ENCODE data around the gene ZNF766.
A peak's percentile ranks its signal among the peaks of the same experiment; 100 is the strongest.
"Not testable (repeated sequence)": the region's sequence is repeated elsewhere in the genome, so short reads cannot be mapped to it uniquely, and the experiment has no call there.

ZNF766 gene

DNA sequence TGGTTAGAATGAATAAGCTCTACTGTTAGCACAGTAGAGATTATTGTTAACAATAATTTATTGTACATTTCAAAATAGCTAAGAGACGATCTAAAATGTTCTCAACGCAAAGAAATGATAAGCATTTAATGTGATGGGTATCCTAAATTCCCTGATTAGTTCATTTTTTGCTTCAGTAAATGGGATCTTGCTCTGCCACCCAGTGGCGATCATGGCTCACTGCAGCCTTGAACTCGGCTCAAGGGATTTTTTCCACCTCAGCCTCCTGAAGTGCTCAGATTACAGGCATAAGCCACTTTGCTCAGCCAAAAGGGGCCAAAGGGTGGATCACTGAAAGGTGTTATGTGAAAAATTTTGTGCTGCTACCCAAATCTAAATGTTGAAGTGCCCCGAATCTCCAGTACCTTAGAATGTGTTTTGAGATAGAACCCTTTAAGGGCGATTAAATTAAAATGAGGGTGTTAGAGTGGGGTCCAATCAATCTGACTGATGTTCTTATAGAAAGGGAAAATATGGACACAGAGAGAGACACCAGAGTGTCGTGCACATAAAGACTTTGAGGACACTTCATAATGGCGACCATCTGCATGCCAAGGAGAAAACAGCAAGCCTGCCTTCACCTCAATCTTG, 31.5 kb upstream of the ZNF766 start:
- intact Hi-C loops (cut with micrococcal nuclease), result loop anchor here (2.0 to 10.0 kb wide), 2 partner anchors 99 to 403 kb away; partner anchors contain the start of gene ZNF616
- H3K9me3 Mint-ChIP-seq, result no peaks in the 10 kb centered on the region
- H3K4me3 Mint-ChIP-seq, result no peak overlapping the region
- no peaks in the 10 kb centered on the region for H3K36me3 Mint-ChIP-seq (ENCODE audit: low read depth)
- H3K27me3 Mint-ChIP-seq, result peaks cover 1% of the 10 kb centered on the region
- peaks cover 13% of the 10 kb centered on the region for H3K4me1 Mint-ChIP-seq (ENCODE audit: low read depth)
- no peak overlapping the region for H3K27ac Mint-ChIP-seq

DNA sequence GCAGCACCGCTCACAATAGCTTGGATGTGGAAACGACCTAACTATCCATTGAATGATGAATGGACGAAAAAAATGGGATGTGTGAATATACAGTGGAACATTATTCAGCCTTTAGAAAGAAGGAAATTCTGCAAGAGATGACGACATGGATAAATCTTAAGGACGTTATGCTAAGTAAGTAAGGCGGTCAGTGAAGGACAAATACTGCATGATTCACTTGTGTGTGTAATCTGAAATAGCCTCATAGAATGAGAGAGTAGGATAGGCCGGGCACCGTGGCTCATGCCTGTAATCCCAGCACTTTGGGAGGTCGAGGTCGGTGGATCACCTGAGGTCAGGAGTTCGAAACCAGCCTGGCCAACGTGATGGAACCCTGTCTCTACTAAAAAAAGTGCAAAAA, 25.4 kb upstream of the ZNF766 start:
- no peaks in the 10 kb centered on the region for H3K36me3 Mint-ChIP-seq (ENCODE audit: low read depth)
- no peak overlapping the region for H3K27ac Mint-ChIP-seq
- no peaks in the 10 kb centered on the region for H3K9me3 Mint-ChIP-seq
- H3K4me1 Mint-ChIP-seq (ENCODE audit: low read depth), result no peaks in the 10 kb centered on the region
- peaks cover 1% of the 10 kb centered on the region for H3K27me3 Mint-ChIP-seq
- no peak overlapping the region for H3K4me3 Mint-ChIP-seq
- intact Hi-C loops (cut with micrococcal nuclease), result no loop called here

DNA sequence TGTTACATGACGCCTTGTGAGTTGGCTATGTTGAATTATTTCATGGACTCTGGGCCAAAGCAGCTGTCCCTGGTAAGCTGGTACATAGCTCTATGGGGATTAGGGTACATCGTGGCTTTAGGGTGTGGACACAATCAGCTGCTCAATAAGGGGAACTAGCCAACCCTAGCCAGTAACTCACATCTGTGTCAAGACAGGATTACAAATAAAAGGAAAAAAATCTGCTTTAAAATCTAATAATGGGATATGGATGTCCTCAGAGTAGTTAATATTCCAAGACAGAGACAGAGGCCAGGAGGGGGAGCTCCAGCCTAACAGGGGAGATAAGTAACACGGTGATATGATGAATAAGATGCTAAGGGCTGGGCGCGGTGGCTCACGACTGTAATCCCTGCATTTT, 21.1 kb upstream of the ZNF766 start:
- Mint-ChIP-seq H3K27ac (no peak overlapping the region), H3K36me3 (ENCODE audit: low read depth) (no peaks in the 10 kb centered on the region), H3K4me1 (ENCODE audit: low read depth) (no peaks in the 10 kb centered on the region), H3K27me3 (no peaks in the 10 kb centered on the region), H3K9me3 (peaks cover 9% of the 10 kb centered on the region), H3K4me3 (no peak overlapping the region)
- intact Hi-C loops (cut with micrococcal nuclease), result loop anchor here (1.0 kb wide), 1 partner anchor 500 kb away; no protein-coding TSS in a partner anchor

DNA sequence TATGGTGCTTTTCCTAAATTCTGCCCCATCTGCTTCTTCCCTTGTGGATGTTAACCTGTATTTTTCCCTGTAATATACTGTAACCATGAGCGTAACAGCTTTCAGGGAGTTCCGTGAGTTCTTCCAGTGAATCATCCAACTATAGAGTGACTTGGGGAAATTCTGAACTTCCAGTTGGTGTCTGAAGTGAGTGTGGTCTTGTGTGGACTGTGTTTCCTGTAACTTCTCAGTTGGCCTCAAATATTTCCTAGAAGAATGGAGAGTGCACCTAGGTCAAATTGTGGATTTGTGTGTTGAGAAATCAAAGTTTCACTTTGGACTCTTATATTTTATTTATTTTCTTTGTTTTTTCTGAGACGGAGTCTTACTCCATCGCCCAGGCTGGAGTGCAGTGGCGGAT, 11.0 kb upstream of the ZNF766 start:
- no peaks in the 10 kb centered on the region for H3K27me3 Mint-ChIP-seq
- H3K27ac Mint-ChIP-seq, result no peak overlapping the region
- H3K4me1 Mint-ChIP-seq (ENCODE audit: low read depth), result no peaks in the 10 kb centered on the region
- H3K9me3 Mint-ChIP-seq, result peaks cover 51% of the 10 kb centered on the region
- no peaks in the 10 kb centered on the region for H3K36me3 Mint-ChIP-seq (ENCODE audit: low read depth)
- H3K4me3 Mint-ChIP-seq, result no peak overlapping the region
- intact Hi-C loops (cut with micrococcal nuclease), result no loop called here

DNA sequence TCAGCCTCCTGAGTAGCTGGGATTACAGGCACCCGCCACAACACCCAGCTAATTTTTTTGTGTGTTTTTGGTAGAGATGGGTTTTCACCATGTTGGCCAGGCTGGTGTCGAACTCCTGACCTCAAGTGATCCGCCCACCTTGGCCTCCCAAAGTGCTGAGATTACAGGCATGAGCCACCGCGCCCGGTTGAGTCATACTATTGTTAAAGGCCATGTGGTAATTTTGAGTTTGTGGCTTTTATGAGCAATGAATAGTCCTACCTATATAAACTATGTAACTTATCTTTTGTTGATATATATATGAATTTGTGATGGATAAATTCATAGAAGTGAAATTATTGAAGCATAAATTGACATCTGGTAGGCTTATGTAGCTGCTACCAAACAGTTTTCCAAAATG, 3.8 kb upstream of the ZNF766 start:
- H3K27ac Mint-ChIP-seq; intact Hi-C loops (cut with micrococcal nuclease); H3K27me3 Mint-ChIP-seq; H3K4me1 Mint-ChIP-seq (ENCODE audit: low read depth); H3K4me3 Mint-ChIP-seq: not testable (repeated sequence)
- H3K9me3 Mint-ChIP-seq, result peaks cover 25% of the 10 kb centered on the region
- H3K36me3 Mint-ChIP-seq (ENCODE audit: low read depth), result peaks cover 13% of the 10 kb centered on the region

DNA sequence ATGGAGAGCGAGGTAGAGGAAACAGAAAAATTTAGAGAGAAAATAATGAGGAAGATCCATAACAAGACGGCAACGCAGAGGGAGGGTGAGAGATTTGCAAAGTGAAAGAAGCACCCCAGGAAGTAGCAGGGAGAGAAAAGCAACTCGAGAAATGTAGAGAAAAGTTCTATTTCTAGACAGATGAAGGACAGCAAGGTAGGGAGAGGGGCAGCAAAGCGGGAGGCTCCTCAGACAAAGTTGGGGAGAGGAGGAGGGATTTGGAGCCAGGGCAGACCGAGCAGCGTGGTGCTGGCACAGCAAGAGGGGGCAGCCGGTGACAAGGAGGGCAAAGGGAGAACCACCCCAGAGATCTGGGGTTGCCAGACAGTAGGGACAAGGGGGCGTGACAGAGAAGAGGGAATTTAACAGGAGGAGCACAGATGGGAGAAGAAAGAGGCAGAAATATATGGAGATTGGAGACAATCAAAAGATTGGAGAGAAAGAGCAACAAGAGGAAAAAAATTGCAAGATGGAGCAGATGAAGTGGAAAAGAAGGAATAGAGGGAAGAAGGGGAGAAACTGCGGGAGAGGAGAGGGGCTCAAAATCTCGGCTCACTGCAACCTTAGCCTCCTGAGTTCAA, 989 bp downstream of the ZNF766 start:
- H3K4me1 Mint-ChIP-seq (ENCODE audit: low read depth), result peaks cover 13% of the 10 kb centered on the region
- H3K4me3 Mint-ChIP-seq, result peak overlapping the region; percentile 95
- H3K27ac Mint-ChIP-seq, result peak overlapping the region; percentile 93
- intact Hi-C loops (cut with micrococcal nuclease), result no loop called here
- peaks cover 60% of the 10 kb centered on the region for H3K36me3 Mint-ChIP-seq (ENCODE audit: low read depth)
- H3K9me3 Mint-ChIP-seq, result peaks cover 47% of the 10 kb centered on the region
- H3K27me3 Mint-ChIP-seq, result no peaks in the 10 kb centered on the region

GRCh38 chr19:52273301-52273700, 3.9 kb downstream of the ZNF766 start:
- H3K9me3 Mint-ChIP-seq, result peaks cover 66% of the 10 kb centered on the region
- H3K36me3 Mint-ChIP-seq (ENCODE audit: low read depth), result peaks cover 87% of the 10 kb centered on the region

DNA sequence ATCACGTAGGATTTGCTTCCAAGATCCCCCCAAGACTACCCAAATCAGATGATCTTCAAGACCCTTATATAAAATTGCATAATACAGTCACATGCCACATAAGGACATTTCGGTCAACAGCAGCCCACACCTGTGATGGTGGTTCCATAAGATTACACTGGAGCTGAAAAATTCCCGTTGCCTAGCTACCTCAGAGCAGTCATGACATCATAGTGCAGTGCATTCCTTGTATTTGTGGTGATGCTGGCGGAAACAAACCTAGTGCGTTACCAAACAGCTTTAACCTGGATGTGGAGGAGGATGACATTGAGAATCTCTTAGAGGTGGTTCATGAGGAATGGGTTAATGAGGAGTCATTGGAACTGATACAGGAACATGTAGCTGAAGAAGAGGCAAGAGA, 4.8 kb downstream of the ZNF766 start:
- Mint-ChIP-seq H3K9me3 (peaks cover 75% of the 10 kb centered on the region), H3K36me3 (ENCODE audit: low read depth) (peaks cover 96% of the 10 kb centered on the region), H3K4me3 (no peak overlapping the region), H3K27ac (no peak overlapping the region), H3K4me1 (ENCODE audit: low read depth) (peaks cover 13% of the 10 kb centered on the region), H3K27me3 (no peaks in the 10 kb centered on the region)
- intact Hi-C loops (cut with micrococcal nuclease), result no loop called here

More at GRCh38 chr19:52273301-52273700, 3.9 kb downstream of the ZNF766 start:
- no peak overlapping the region for H3K4me3 Mint-ChIP-seq
- H3K27ac Mint-ChIP-seq, result no peak overlapping the region
- intact Hi-C loops (cut with micrococcal nuclease), result no loop called here
- no peaks in the 10 kb centered on the region for H3K27me3 Mint-ChIP-seq
- peaks cover 13% of the 10 kb centered on the region for H3K4me1 Mint-ChIP-seq (ENCODE audit: low read depth)

DNA sequence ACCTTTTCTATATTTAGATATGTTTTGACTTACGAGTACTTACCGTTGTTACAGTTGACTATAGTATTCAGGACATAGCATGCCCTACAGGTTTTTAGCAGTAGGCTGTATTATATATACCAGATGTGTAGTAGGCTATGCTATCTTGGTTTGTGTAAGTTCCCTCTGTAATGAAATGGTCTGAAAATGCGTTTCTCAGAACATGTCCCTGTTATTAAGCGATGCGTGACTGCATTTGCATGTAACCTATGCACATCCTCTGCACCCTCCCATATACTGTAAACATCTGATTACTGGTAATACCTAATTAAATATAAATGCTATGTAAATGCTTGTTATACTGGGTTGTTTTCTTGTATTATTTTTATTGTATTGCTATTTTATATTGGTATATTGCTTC, 6.6 kb downstream of the ZNF766 start:
- H3K9me3 Mint-ChIP-seq, result peaks cover 81% of the 10 kb centered on the region
- peaks cover 89% of the 10 kb centered on the region for H3K36me3 Mint-ChIP-seq (ENCODE audit: low read depth)

GRCh38 chr19:52277471-52277870, 8.1 kb downstream of the ZNF766 start:
- intact Hi-C loops (cut with micrococcal nuclease), result no loop called here
- Mint-ChIP-seq H3K36me3 (ENCODE audit: low read depth) (peaks cover 89% of the 10 kb centered on the region), H3K4me1 (ENCODE audit: low read depth) (peaks cover 4% of the 10 kb centered on the region), H3K4me3 (no peak overlapping the region), H3K27me3 (no peaks in the 10 kb centered on the region), H3K9me3 (peaks cover 85% of the 10 kb centered on the region), H3K27ac (no peak overlapping the region)

More for the DNA sequence above, 6.6 kb downstream of the ZNF766 start:
- no peaks in the 10 kb centered on the region for H3K27me3 Mint-ChIP-seq
- no peak overlapping the region for H3K27ac Mint-ChIP-seq
- peaks cover 4% of the 10 kb centered on the region for H3K4me1 Mint-ChIP-seq (ENCODE audit: low read depth)
- H3K4me3 Mint-ChIP-seq, result no peak overlapping the region
- intact Hi-C loops (cut with micrococcal nuclease), result no loop called here

DNA sequence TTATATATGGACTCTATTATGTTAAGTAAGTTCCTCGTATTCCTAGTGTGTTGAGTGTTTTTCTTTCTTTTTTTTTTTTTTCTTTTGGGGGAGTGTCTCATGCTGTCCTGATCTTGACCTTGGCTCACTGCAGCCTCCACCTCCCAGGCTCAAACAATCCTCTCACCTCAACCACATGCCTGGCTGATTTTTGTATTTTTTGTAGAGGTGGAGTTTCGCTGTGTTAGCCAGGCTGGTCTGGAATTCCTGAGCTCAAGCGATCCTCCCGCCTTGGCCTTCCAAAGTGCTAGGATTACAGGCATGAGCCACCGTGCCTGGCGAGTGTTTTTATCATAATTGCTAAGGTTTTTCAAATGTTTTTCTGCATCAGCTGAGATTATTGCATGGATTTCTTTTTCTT, 16.9 kb downstream of the ZNF766 start:
- no peak overlapping the region for H3K4me3 Mint-ChIP-seq
- H3K9me3 Mint-ChIP-seq, result peaks cover 94% of the 10 kb centered on the region
- peaks cover 100% of the 10 kb centered on the region for H3K36me3 Mint-ChIP-seq (ENCODE audit: low read depth)
- H3K27me3 Mint-ChIP-seq, result no peaks in the 10 kb centered on the region
- H3K27ac Mint-ChIP-seq, result no peak overlapping the region
- intact Hi-C loops (cut with micrococcal nuclease), result no loop called here
- no peaks in the 10 kb centered on the region for H3K4me1 Mint-ChIP-seq (ENCODE audit: low read depth)

DNA sequence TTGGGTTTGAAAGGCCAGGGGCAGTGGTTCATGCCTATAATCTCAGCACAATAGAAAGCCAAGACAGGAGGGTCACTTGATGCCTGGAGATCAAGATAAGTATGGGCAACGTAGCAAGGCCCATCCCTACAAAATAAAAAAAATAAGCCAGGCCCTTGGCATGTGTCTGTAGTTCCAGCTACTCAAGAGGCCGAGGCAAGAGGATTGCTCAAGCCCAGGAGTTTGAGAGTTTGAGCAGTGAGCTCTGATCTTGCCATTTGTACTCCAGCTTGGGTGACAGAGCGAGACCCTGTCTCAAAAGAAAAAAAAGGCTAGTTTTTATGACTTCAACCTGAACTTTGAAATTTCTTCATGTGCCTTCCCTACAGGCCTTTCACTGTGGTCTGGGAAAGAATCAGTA, 22.4 kb downstream of the ZNF766 start:
- Mint-ChIP-seq H3K27ac (no peak overlapping the region), H3K36me3 (ENCODE audit: low read depth) (peaks cover 69% of the 10 kb centered on the region), H3K4me3 (no peak overlapping the region), H3K4me1 (ENCODE audit: low read depth) (no peaks in the 10 kb centered on the region), H3K27me3 (no peaks in the 10 kb centered on the region), H3K9me3 (peaks cover 75% of the 10 kb centered on the region)
- intact Hi-C loops (cut with micrococcal nuclease), result no loop called here

GRCh38 chr19:52292946-52293345, 23.6 kb downstream of the ZNF766 start:
- H3K4me3 Mint-ChIP-seq; H3K27me3 Mint-ChIP-seq; H3K4me1 Mint-ChIP-seq (ENCODE audit: low read depth); H3K27ac Mint-ChIP-seq; intact Hi-C loops (cut with micrococcal nuclease): not testable (repeated sequence)
- H3K9me3 Mint-ChIP-seq, result peaks cover 66% of the 10 kb centered on the region
- peaks cover 68% of the 10 kb centered on the region for H3K36me3 Mint-ChIP-seq (ENCODE audit: low read depth)

DNA sequence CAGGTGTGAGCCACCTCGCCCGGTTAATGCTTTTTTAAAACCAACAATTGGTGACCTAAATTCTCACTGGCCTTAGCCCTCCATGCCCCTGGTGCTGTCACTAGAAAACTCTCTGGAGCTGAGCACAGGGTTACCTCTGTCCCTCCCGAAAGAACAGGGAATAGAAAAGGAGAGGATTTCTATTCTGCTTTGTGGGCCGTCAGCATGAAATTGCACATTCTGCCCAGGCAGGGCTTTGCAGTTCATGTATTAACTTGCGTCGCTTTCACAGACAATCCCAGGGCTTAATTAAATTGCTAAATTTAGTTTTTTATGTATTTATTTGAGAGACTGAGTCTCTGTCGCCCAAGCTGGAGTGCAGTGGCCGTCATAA, 27.0 kb downstream of the ZNF766 start:
- peaks cover 69% of the 10 kb centered on the region for H3K9me3 Mint-ChIP-seq
- intact Hi-C loops (cut with micrococcal nuclease), result loop anchor here (2.0 kb wide), 1 partner anchor 28 kb away; the partner anchor contains the start of gene ZNF766
- peaks cover 18% of the 10 kb centered on the region for H3K4me1 Mint-ChIP-seq (ENCODE audit: low read depth)
- H3K4me3 Mint-ChIP-seq, result peak overlapping the region; percentile 79
- no peaks in the 10 kb centered on the region for H3K27me3 Mint-ChIP-seq
- peaks cover 66% of the 10 kb centered on the region for H3K36me3 Mint-ChIP-seq (ENCODE audit: low read depth)
- H3K27ac Mint-ChIP-seq, result peak overlapping the region; percentile 91
